A549 (cell line): ENCODE measurements around the gene INPP5A.

Experiments used
- BHLHE40 ChIP-seq: IDR thresholded peaks from 2 replicates; pipeline ENCODE4 v1.6.1; 2012; ENCODE audit warnings: low read depth, low read length, inconsistent platforms
- CTCF ChIP-seq: fragments of >200 bp; sonication (Bioruptor Twin); formaldehyde crosslinking; IDR thresholded peaks from 3 replicates; pipeline ENCODE4 v1.5.1; 2016
- E2F6 ChIP-seq: IDR thresholded peaks from 2 replicates; pipeline ENCODE4 v1.6.1; 2012; ENCODE audit warnings: low read depth, borderline replicate concordance
- RCOR1 ChIP-seq: fragments of 150-350 bp; IDR thresholded peaks from 2 replicates; pipeline ENCODE4 v1.6.1; 2014; ENCODE audit warnings: antibody characterized with exemption, low read length, low read depth
- REST ChIP-seq: fragments of 200-600 bp; sonication (generic); IDR thresholded peaks from 2 replicates; pipeline ENCODE4 v1.6.1; 2016; ENCODE audit warnings: antibody characterized with exemption, mild to moderate bottlenecking, moderate library complexity
- TFCP2L1 ChIP-seq: fragments of 250-450 bp; sonication (Bioruptor Pico); IDR thresholded peaks from 2 replicates; pipeline ENCODE4 v1.5.0; 2021; ENCODE audit warnings: mild to moderate bottlenecking

- no peak for TF ChIP-seq REST
- TF ChIP-seq CTCF = no peak
- TF ChIP-seq E2F6 = no peak
- no peak for TF ChIP-seq TFCP2L1 (CRISPR knock-in tag)
- no peak for TF ChIP-seq RCOR1
- TF ChIP-seq BHLHE40 = no peak
These were observed 216.0 kb downstream of the INPP5A start for GRCh38 chr10:132753596-132753995.
